ENCODE measurements around the gene LIN28A.

GRCh38 chr1:26468911-26469310, 58.3 kb downstream of the LIN28A start:
- TF ChIP-seq BHLHE40 (IDR thresholded peaks at IDR 0.05; ENCODE audit: borderline replicate concordance) (no peak), ZNF384 (IDR thresholded peaks at IDR 0.05) (no peak), FOXM1 (IDR thresholded peaks at IDR 0.05; ENCODE audit: borderline replicate concordance) (no peak), FOXA1 (IDR thresholded peaks at IDR 0.05) (no peak), SP1 (IDR thresholded peaks at IDR 0.05) (no peak), ARNT (IDR thresholded peaks at IDR 0.05) (no peak), LEF1 (IDR thresholded peaks at IDR 0.05; ENCODE audit: borderline replicate concordance) (no peak), CTBP1 (IDR thresholded peaks at IDR 0.05; ENCODE audit: borderline replicate concordance) (no peak), SUZ12 (IDR thresholded peaks at IDR 0.05) (no peak), L3MBTL2 (conservative IDR thresholded peaks at IDR 0.05) (no peak), TARDBP (IDR thresholded peaks at IDR 0.05) (no peak)
